ENCODE measurements around the gene FIG4. TPM values are rescaled to one million over a fixed set of nuclear protein-coding genes. Genes with fewer than 3 reads are reported as not detected.

The FIG4 gene
- total RNA-seq, 1 experiment from 2014 or later = 15.7 TPM

- TF ChIP-seq CTCF (IDR thresholded peaks at IDR 0.05 in 2 of 3, conservative IDR thresholded peaks at IDR 0.05 in 1 of 3; ENCODE audit: borderline replicate concordance in 1 of 3, insufficient read depth in 1 of 3, low read depth in 2 of 3, low read length in 2 of 3) = no peak
Observed at GRCh38 chr6:109676724-109677123, 14.4 kb upstream of the FIG4 start (continued).

- no peak overlapping the region for H3K4me2 ChIP-seq (ENCODE audit: low read length)
- CTCF ChIA-PET = no interaction called here
- no peak overlapping the region for H3K27ac ChIP-seq (ENCODE audit: low read depth, low read length)
- H3K36me3 ChIP-seq (ENCODE audit: control insufficient read depth in 1 of 2, insufficient read depth in 2 of 2, low read length in 2 of 2) = no peaks in the 10 kb centered on the region
- intact Hi-C loops (cut with micrococcal nuclease) = no loop called here
- no peak overlapping the region for H3K9ac ChIP-seq (ENCODE audit: low read length)
- no peaks in the 10 kb centered on the region for H4K20me1 ChIP-seq (ENCODE audit: insufficient read depth)
- no peak overlapping the region for H2AFZ ChIP-seq (ENCODE audit: low read depth, low read length, poor library complexity, severe bottlenecking)
- no peak overlapping the region for H3K4me3 ChIP-seq (replicated peaks in 1 of 2; ENCODE audit: low read depth in 1 of 2, low read length in 2 of 2)
- no peaks in the 10 kb centered on the region for H3K27me3 ChIP-seq (ENCODE audit: insufficient read depth, low read length)
- RAD21 ChIA-PET (ENCODE audit: low non-redundant PET in 1 of 2, low total read pairs in 2 of 2, uncharacterized antibody in 2 of 2, unreplicated experiment in 2 of 2) = no interaction called here
- DNase-seq (ENCODE audit: low read depth, low spot score) = no peak
- H3K9me3 ChIP-seq (ENCODE audit: control insufficient read depth in 1 of 2, insufficient read depth in 1 of 2, low read depth in 1 of 2, low read length in 2 of 2) = no peaks in the 10 kb centered on the region
- H3K4me1 ChIP-seq (ENCODE audit: control insufficient read depth in 1 of 2, insufficient read depth in 2 of 2, low read length in 2 of 2) = no peaks in the 10 kb centered on the region
- ATAC-seq = no peak
- POLR2A ChIA-PET = no interaction called here
- no peaks in the 10 kb centered on the region for H3K9me2 ChIP-seq (ENCODE audit: insufficient read depth)
- no peaks in the 10 kb centered on the region for H3K79me2 ChIP-seq (ENCODE audit: insufficient read depth, low read length)
- no TSS peak for BruUV-seq (replicated peaks)
- no peak for TF ChIP-seq POLR2AphosphoS5 (IDR thresholded peaks at IDR 0.05; ENCODE audit: low read depth, low read length)
- TF ChIP-seq YY1 (IDR thresholded peaks at IDR 0.05; ENCODE audit: extremely low read depth, insufficient replicate concordance, low read depth, low read length) = no peak
- TF ChIP-seq TCF7L2 (IDR thresholded peaks at IDR 0.05; ENCODE audit: borderline replicate concordance, extremely low read depth, insufficient read depth, insufficient read length) = no peak
- no peak for TF ChIP-seq SIN3A (IDR thresholded peaks at IDR 0.05; ENCODE audit: low read depth)
- no peak for TF ChIP-seq ZNF274 (IDR thresholded peaks at IDR 0.05; ENCODE audit: low read depth, low read length)
- no peak for TF ChIP-seq SRF (IDR thresholded peaks at IDR 0.05; ENCODE audit: low read depth)
- TF ChIP-seq ZBTB33 (IDR thresholded peaks at IDR 0.05; ENCODE audit: extremely low read depth, insufficient replicate concordance, low read length) = no peak
- TF ChIP-seq ATF3 (IDR thresholded peaks at IDR 0.05) = no peak
- TF ChIP-seq RAD21 (IDR thresholded peaks at IDR 0.05; ENCODE audit: low read depth) = no peak
- TF ChIP-seq MAX (IDR thresholded peaks at IDR 0.05) = no peak
- no peak for TF ChIP-seq POLR2A (IDR thresholded peaks at IDR 0.05; ENCODE audit: borderline replicate concordance, extremely low read depth, insufficient read depth, insufficient read length)
- no peak for TF ChIP-seq ELF1 (IDR thresholded peaks at IDR 0.05; ENCODE audit: borderline replicate concordance, low read depth)
- no peak for TF ChIP-seq CBX3 (IDR thresholded peaks at IDR 0.05; ENCODE audit: low read depth)
- TF ChIP-seq REST (IDR thresholded peaks at IDR 0.05; ENCODE audit: low read depth) = no peak
- no peak for TF ChIP-seq FOSL1 (IDR thresholded peaks at IDR 0.05; ENCODE audit: low read depth)
Observed at GRCh38 chr6:109678240-109678639, 12.9 kb upstream of the FIG4 start.

All from HCT116 (cell line).